T-helper 22 cell (primary cell): Measurements from ENCODE around the gene SLC38A1.
"Not testable (repeated sequence)": the region's sequence is repeated elsewhere in the genome, so short reads cannot be mapped to it uniquely, and the experiment has no call there.

Experiments
- DNase-seq: peaks from one replicate; pipeline ENCODE4 v3.0.0-alpha.2; 2020; ENCODE audit warnings: low read depth

Gene SLC38A1

GRCh38 chr12:46164186-46164761 is 104.6 kb downstream of the SLC38A1 start:
- DNase-seq, result no peak

- not testable (repeated sequence) for DNase-seq
Measured at GRCh38 chr12:46162549-46163076, 106.2 kb downstream of the SLC38A1 start.

DNA sequence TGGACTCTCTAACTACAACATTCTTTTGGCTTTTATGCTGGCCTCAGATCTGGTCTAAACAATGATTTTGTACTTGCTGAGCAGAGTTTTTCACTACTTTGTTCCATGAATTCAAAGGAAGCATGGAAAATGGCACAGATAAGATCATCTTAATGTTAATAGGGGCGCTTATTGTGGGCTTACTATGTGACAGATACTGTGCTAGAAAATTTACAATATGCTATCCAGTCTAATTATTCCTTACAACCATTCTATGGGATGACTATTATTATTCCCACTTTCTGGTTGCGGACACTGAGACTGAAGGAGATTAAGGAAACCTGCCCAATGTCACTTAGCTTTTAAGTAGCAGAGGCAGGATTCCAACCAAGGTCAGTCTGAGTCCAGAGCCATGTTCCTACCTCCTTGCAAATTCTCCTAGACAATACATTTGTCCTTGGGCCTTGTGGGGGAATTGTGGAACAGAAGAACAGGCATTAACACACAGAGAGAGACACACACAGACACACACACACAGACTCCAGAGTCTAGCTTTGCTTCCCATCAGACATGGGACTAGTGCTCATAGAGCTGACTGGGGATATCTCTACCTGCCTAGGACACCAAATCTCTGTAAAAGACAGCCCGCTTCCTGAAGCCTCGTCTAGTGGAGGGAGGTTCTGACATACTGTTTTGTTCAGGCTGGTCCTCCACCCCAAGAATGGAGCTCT is 107.7 kb downstream of the SLC38A1 start:
- no peak for DNase-seq

GRCh38 chr12:46160101-46160980 is 108.5 kb downstream of the SLC38A1 start:
- no peak for DNase-seq

- no peak for DNase-seq
Measured at GRCh38 chr12:46159309-46159901, 109.4 kb downstream of the SLC38A1 start.

- DNase-seq, result no peak
Measured at GRCh38 chr12:46158501-46158900, 110.3 kb downstream of the SLC38A1 start.

DNA sequence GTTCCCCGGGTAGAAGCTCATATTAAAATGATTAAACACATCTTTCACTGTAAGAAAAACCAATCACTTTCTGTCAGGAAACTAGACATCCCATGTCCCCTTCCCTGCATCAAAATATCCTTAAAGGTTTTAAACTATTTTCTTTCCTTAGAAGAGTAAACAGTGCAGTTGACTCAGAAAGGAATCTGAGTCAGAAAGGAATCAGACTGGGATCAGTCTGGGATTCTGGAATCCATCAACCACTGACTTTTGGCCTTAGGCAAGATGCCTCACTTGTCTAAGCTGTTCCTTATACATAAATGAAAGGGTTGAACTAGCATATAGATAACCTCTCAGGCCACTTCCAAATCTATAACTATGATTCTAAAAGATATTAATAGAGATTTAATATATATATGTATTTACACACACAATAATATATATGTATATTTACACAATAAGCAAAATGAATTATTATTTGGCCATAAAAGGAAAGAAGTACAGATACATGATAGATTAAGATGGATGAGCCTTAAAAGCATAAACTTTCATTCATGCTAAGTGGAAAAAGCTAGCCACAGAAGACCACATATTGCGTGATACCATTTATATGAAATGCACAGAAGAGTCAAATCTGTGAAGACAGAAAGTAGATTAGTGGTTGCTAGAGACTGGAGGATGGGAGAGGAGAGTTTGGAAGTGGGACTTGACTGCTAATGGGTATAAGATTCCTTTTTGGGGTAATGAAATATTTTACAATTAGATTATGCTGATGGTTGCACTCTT is 114.4 kb downstream of the SLC38A1 start:
- DNase-seq, result no peak

DNA sequence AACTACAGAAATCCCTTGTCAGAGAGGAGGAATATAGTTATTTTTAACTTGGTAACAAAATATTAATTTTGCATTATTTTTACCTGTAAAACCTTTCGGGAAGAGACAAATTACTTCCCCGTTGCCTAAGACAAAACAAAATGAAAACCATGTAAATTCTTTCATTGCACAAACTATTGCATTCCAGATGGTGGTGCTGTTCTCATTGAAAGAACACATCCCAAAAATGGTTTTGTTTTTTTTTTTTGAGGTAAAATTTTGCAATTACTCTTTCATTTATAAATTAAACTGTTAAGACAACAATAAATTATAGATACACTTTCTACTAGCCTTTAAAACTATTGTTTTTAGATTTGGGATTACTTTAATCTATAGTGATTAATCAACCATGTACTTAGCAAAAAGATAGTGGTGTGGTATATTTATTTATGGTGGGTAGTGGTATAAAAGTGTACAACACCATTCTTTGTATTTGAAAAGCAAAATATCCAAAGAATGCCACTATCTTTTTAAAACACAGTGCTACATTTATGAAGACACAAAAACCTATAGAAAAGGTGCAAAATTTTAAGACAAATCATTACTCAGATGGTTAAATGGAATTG is 115.5 kb downstream of the SLC38A1 start:
- no peak for DNase-seq

DNA sequence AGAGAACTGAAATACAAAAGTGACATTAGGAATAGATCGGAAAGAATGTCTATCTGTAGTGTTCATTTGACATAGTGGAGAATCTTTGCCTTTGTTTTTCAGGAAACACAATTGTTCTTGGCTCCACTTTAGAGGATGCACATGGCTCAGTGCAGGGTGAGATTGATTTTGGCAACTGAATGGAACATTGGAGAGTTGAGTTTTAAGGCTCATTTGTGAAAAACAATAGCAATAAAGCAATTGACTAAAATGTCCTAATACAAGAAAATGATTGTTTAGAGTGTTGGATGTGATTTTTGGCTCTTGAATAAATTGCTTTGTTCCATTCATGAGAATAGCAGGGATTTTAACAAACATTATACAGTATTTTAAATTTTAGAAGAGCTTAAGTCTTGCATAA is 116.4 kb downstream of the SLC38A1 start:
- DNase-seq, result no peak

DNA sequence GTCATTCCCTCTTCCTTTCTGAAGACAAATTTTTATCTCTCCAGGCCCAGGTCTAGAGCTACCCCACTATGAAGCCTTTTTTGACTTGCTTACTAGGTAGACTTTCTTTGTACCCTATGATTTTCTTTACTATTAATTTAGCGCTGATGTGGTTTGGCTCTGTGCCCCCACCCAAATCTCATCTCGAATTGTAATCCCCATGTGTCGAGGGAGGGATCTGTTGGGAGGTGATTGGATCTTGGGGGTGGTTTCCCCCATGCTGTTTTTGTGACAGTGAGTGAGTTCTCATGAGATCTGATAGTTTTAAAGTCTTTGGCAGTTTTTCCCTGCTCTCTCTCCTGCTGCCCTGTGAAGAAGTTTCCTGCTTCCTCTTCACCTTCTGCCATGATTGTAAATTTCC is 118.1 kb downstream of the SLC38A1 start:
- DNase-seq, result no peak

- no peak for DNase-seq
Measured at GRCh38 chr12:46149905-46150304, 118.9 kb downstream of the SLC38A1 start.

DNA sequence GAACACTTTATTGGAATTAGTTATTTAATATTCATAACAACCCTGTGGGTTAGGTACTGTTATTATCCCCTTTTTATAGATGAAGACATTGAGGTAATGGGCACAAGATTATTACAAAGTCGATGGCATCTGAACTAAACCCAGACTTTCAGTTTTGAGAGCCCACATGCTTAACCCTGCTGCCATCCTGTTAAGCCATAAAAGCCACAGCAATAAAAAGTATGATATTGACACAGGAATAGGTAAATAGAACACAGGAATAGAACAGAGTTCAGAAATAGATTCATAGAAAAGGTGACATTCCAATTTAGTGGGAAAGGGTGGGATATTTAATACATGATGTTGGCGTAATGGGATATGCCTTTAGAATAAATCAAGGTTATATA is 119.8 kb downstream of the SLC38A1 start:
- DNase-seq, result no peak

DNA sequence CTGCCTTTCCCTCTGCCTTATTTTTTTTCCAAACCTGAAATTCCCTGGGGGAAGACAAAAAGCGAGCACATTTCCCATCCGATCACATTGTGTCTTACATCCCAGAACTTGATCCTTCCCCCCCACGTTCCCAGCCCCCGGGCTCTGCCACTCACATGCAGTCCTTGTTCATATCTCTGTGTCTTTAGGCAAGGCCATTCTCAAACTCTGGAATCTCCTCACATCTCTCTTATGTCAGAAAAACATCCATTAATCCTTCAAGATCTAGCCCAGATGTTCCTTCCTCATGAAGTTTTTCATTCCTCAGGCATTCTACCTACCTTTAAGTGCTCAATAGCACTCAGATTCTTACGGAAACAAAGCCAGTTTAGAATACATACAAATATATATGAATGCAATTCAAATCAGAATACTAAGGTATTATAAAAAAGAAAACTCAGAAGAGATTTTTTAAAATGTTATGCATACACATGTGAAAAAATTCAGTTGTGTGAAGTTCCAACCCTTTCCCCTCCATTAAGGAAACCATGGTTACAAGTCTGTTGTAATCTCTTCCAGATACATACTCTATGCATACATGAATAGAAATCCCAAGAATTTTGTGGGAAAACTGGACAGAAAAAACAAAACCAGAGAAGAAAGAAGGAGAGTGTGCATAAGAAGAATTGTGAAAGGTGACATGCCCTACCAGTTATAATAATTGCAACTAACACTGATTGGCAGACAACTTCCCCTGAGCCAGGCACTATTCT is 120.3 kb downstream of the SLC38A1 start:
- no peak for DNase-seq

DNA sequence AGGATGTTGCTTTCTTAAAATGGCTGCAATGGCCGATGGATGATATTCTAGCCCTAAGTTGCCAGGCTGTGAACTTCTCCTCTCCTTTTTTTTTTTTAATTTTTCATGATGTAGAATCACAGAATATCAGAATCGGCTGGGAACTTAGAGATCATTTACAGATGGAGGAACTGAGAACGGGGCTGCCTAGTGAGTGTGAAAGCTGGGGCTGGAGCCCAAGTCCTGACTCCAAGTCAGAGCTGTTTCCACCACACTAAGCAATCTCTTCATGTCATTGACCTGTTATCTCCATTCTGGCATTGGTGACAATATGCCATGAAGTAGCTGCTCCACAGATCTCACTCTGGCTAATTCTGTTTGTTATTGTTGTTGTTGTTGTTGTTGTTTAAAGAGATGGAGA is 121.7 kb downstream of the SLC38A1 start:
- DNase-seq, result no peak

DNA sequence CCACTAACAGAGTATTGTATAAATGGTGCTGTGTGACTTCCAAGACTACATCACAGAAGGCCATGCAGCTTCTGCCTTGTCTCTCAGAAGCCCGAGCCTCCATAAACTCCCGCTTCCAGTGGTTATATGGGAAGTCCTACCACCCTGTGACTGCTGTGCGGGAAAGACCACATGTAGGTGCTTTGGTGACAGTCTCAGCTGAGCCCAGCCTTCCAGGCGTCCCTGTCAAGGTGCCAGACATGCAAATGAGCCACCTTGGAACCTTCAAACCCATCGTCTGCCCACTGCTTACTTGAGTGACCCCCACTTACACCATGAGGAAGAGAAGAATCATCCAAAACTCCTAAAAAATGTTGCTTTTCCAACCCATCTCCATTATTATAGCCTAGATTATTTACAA is 123.0 kb downstream of the SLC38A1 start:
- DNase-seq, result no peak

DNA sequence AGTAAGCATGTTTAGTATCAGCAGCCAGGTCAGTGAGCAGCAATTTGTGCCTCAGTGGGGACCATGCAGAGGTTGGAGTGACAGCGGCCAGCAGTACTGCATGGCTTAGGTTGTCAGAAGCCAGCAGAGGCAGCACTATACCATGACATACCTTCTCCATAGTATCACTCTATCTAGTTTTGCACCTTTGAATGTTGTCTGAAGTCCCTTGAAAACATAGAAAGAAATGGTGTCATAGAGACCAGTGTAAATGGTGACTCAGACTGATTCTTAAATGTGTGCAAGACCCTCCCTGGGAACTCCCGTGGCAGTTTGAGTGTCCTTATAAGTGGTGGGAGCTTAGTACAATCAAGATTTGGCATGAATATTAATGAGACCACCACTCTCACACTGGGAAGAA is 124.4 kb downstream of the SLC38A1 start:
- no peak for DNase-seq

DNA sequence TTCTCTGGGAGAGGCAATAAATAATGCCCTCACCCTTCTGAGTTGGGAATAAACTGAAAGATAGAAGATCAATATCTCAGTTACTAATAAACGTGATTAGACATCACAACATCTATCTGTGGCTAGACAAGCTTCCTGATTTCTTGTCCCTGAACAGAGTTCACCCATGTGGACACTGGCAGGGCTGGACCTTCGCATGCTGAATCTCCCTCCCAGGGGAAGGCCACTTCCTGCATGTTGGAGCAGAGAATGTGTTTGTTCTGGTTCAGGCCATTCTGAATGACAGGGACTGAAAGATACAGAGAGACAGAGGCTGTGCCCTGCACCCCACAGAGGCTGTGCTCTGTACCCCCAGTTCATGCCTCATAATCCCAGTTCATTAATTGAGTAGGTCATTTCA is 132.6 kb downstream of the SLC38A1 start:
- DNase-seq, result no peak

GRCh38 chr12:46135750-46136149 is 133.1 kb downstream of the SLC38A1 start:
- DNase-seq, result no peak

DNA sequence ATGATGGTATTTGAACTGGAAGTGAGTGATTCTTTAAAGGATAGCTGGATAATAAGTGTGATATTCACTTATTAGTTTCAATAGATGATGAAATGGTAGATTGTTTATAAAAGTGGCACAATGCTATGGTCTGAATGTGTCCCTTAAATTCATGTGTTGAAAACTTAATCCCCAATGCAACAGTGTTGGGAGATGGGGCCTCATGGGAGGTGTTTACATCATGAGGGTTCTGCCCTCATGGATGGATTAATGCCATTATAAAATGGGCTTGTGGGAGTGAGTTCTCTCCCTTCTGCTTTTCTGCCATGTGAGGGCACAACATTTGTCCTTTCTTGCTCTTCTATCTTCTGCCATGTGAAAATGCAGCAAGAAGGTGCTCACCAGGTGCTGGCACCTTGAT is 134.0 kb downstream of the SLC38A1 start:
- DNase-seq, result no peak

DNA sequence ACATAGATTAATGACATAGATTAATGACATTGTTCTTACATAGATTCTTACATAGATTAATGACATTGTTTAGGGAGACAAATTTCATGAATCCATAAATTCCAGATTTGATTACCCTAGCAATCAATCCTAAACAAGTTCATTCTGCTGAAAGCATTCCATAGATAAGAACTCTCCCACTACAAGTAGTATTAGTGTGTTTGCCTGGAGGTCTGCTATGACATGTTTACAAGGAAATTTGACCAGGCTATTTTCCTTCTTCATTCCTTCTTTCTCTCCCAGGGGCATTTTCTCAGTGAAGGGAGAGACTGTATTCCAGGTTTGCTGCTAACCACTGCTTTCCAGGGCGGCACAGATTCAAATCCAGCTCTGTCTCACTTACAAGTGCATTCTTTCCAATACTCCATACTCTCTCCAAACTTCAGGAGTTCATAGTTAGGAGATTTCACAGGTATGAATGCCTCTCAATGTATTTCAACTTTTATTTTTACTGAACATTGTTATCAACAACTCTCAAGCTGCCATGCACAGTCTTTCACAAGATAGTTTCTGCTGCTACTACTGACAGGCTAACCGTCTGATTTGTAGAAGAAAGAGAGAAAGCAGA is 134.5 kb downstream of the SLC38A1 start:
- no peak for DNase-seq
